Panc1 (cell line): ENCODE data around the gene PLAAT1.

Experiments
- CTCF ChIP-seq: fragments of 450-650 bp; IDR thresholded peaks from 2 replicates; pipeline ENCODE4 v1.5.1; 2017; ENCODE audit warnings: mild to moderate bottlenecking
- POLR2AphosphoS5 ChIP-seq: IDR thresholded peaks from 2 replicates; pipeline ENCODE4 v1.6.1; 2012; ENCODE audit warnings: mild to moderate bottlenecking, low read depth, low read length, moderate library complexity
- REST ChIP-seq, 2 experiments: IDR thresholded peaks; 2 replicates each; pipeline ENCODE4 v1.6.1; 2011 to 2012; ENCODE audit warnings: low read depth in 2 of 2, control low read depth in 1 of 2, low read length in 1 of 2, mild to moderate bottlenecking in 1 of 2, moderate library complexity in 1 of 2; ENCODE audit not compliant: insufficient read depth in 1 of 2
- SIN3A ChIP-seq: IDR thresholded peaks from 2 replicates; pipeline ENCODE4 v1.6.1; 2012; ENCODE audit warnings: low read depth, mild to moderate bottlenecking, low read length, moderate library complexity, borderline replicate concordance; ENCODE audit not compliant: insufficient read depth

- TF ChIP-seq CTCF = no peak
- no peak for TF ChIP-seq POLR2AphosphoS5
- TF ChIP-seq SIN3A = no peak
- no peak for TF ChIP-seq REST (IDR thresholded peaks at IDR 0.05; ENCODE audit: insufficient read depth in 1 of 2, low read depth in 2 of 2, low read length in 1 of 2)
Measured at GRCh38 chr3:193317682-193318300, 76.8 kb downstream of the PLAAT1 start.
